Left lobe of liver (tissue), 2 donors: ENCODE results near the gene NNMT. TPM values are rescaled to one million over a fixed set of nuclear protein-coding genes. Genes with fewer than 3 reads are reported as not detected.
A peak's percentile ranks its signal among the peaks of the same experiment; 100 is the strongest.
"Not testable (repeated sequence)": the region's sequence is repeated elsewhere in the genome, so short reads cannot be mapped to it uniquely, and the experiment has no call there.

Source experiments
- ATAC-seq: fragments of 200-7000 bp; cut with Tn5 transposase; one replicate; pipeline ENCODE4 v1.9.1; 2020; ENCODE audit warnings: mild to moderate bottlenecking, moderate library complexity
- DNase-seq: peaks from one replicate; pipeline ENCODE4 v3.0.0-alpha.2; 2020; ENCODE audit warnings: low spot score
- total RNA-seq: library from RNA; stranded (reverse); gene quantifications from one replicate; pipeline ENCODE4 v1.2.1, GENCODE V29; 2021
- donor health status: DM: no; HTN: no; CAD: no; lungs with moderate emphysema.
- donor health status: DM: no; HTN: yes; CAD: no.

Gene NNMT
- total RNA-seq, 1 donor from 2014 or later: 588 TPM

DNA sequence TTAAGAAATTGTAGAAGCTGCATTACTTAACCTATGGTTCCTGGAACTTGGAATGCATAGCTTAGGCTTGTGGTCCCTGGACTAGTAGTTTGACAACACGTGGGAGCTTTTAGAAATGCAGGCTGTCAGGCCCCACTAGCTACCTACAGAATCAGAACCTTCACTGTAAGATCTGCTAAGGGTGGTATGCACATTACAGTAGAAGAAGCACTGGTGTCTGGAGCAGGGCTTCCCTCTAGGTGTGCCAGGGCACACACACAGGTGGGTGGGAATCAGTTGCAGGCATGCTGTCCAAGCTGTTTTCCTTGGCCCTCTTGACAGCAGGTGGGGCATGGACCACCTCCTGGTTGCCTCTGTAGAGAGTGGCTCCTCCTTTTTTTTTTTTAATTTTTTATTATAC, 8.8 kb downstream of the NNMT start:
- DNase-seq (no peak), ATAC-seq (no peak)

DNA sequence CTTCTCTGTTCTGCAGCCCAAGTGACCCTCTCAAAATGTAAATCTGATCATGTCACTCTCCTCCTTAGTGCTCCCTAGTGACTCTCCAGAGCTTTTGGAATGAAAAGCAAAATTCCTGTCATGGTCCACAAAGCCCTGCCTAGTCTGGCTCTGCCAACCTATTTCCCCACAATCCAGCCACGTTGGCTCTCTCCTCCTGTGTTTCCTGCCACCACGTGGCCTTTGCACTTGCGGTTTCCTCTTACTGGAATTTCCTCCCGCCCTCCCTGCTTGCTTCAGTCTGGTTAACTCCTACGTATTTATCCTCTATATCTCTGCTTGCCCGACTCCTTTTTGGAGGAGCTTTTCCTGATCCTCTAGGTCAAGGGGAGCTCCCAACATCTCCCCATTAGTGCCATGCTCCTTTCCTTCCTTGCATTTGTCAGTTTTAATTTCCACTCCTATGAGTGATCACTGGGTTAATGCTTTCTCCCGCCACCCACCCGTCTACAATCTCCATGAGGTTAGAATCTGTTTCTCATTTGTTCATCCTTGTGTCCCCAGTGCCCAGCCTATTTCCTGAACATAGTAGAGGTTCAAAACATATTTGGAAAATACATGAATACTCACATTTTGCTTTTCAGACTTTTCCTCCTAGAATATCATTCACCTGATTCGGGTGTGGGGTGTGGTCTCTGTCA, 11.5 kb downstream of the NNMT start:
- ATAC-seq: peak; percentile 61
- peak; percentile 92 for DNase-seq

DNA sequence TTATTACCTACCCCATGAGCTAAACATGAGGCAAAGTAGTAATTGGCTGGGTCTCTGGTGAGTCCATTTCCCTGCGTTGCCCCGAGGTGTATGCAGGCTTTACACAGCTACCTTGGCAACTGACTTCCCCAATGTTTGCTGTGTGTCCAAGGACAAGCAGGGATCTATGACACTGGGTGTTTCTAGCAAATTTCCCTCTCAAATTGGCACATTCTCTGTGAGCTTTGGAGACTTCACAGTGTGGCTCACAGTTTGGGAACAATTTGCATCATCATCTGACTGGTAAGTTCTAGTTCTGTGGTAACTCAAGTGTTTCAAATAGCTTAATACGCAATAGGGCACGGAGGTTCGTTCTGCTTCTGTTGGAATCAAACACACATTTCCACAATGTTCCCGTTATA, 12.5 kb downstream of the NNMT start:
- DNase-seq (peak; percentile 88), ATAC-seq (peak; percentile 74)

DNA sequence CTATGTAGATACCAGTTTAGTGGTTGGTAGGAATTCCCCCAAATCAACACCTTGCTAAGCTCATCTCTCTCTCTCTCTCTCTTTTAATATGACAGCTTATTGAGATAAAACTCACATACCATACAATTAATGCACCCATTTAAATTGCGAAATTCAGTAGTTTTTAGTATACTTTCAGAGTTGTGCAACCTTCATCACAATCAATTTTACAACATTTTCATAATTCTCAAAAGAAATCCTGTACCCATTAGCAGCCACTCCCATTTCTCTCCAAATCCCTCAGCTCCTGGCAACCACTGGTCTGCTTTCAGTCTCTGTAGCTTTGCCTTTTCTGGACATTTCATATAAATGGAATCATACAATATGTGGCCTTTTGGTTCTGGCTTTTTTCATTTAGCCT, 13.3 kb downstream of the NNMT start:
- DNase-seq (no peak), ATAC-seq (no peak)

DNA sequence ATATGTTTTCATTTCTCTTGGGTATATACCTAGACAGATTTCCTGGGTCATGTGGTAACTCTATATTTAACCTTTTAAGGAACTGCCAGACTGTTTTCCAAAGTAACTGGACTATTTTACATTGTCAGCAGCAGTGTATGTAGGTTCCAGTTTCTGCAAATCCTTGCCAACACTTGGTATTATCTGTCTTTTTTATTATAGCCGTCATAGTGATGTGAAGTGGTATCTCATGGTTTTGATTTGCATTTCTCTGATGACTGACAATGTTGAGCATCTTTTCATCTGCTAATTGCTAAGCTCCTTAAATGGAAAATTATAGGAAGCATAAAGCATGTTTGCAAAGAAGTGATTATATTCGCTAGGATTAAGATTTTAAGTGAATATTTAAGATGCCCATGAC, 13.9 kb downstream of the NNMT start:
- no peak for ATAC-seq
- no peak for DNase-seq

DNA sequence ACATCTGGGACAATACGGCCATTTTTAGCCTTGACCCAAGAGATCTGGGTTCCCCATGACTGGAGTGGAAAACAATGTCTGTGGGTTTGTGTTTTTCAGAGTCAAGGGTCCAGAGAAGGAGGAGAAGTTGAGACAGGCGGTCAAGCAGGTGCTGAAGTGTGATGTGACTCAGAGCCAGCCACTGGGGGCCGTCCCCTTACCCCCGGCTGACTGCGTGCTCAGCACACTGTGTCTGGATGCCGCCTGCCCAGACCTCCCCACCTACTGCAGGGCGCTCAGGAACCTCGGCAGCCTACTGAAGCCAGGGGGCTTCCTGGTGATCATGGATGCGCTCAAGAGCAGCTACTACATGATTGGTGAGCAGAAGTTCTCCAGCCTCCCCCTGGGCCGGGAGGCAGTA, 15.7 kb downstream of the NNMT start:
- DNase-seq: no peak
- ATAC-seq: no peak

DNA sequence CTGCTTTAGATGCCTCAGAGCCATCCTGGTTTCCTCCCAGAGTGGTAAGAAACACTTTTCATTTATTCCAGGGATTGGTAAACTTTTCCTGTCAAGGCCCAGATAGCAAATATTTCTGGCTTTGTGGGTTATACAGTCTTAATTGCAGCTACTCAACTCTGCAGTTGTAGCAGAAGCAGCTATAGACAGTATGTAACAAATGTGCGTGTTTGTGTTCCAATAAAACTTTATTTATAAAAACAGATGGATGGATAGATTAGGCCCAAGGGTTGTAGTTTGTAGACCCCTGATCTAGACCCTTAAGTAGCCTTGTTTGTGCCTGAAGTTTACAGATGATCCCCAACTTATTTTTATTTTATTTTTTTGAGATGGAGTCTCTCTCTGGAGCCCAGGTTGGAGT, 17.9 kb downstream of the NNMT start:
- ATAC-seq (no peak), DNase-seq (no peak)

DNA sequence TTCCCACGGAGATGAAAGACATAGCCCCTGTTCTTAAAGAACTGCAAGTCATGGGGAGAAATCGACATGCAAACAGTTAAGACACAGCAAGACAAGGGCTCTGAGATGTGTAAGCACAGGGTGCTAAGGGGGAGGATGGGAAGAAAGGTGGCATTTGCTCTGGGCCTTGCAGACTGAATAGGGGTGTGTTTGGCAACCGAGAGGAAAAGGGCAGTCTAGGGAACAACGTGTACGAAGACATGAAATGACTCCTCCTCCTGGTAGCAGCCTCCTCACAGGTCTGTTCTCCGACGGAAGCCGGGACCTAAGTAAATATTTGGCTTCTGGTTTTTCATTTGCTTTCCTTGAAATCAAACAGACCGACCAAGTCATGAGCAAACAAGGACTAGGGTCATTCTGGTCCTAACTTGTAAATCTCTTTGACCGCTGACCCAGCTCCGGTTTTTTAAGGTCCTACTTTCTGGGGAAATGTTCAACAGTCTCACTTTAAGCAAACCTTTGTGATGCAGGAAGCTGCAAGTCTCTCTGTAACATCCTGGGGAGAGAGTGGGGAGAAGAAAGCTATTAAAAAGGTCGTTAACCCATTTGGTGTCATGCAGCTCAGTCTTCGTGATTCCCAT, 19.7 kb downstream of the NNMT start:
- peak; percentile 79 for DNase-seq
- ATAC-seq: peak; percentile 79

DNA sequence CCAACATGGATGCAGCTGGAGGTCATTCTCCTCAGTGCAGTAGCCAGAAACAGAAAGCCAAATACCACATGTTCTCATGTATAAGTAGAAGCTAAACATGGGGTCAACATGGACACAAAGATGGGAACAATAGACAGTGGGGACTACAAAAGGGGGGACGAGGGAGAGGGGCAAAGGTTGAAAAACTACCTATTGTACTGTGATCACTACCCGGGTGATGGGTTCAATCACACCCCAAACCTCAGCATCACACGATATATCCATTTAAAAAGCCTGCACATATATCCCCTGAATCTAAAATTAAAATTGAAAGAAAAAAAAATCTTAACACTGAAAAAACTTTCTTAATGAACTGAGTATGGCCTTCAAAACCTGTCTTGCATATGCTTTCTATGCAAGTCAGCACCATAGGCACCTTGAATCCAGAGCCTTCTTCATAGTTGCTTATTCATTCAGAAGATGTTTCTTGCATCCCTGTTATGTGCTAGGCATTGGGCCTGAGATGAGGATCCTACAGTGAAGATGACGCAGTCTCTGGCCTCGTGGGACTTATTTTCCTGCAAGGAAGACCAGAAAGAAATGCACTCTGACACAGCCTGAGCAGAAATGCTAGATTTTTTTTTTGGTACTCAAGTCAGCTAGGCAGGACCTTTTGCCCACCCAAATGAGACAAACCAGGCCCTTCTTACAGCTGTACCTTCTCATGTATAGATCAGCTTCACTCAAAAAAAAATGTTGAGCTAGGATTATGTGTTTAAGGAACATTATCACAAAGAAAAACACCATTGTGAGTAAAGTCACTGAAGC, 21.0 kb downstream of the NNMT start:
- ATAC-seq (no peak), DNase-seq (no peak)

DNA sequence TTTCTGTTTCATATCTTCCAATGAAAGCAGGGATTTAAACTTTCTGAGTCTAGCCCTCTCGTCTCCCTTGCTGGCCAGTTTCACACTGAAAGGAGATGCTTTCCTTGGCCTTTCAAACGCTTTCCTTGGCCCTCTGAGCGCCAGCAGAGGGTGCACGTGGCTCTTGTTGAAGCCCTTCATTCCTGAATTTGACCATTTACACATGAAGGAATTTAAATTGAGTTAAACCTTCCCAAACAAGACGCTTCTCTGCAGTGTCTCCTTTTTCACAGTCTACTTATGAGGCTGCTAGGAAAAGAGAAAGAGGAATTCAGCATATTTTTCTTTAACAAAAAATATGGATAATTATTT, 21.6 kb downstream of the NNMT start:
- peak; percentile 13 for ATAC-seq
- no peak for DNase-seq

DNA sequence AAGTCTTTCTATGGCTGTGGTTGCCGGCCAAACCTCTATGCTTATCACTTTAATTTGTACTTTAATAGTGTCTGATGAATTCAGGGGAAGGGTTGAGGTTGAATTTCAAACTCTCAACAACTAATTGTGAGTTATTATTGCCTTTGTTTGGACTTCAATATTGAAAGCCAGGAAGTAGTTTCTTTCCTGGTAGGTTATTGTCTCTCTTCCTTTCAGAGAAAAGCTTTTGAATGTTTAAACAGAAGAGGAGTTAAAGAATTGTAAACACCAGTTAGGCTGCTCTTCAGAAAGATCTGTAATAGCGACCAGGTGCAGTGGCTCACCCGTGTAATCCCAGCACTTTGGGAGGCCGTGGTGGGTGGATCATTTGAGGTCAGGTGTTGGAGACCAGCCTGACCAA, 22.2 kb downstream of the NNMT start:
- no peak for DNase-seq
- ATAC-seq: no peak

DNA sequence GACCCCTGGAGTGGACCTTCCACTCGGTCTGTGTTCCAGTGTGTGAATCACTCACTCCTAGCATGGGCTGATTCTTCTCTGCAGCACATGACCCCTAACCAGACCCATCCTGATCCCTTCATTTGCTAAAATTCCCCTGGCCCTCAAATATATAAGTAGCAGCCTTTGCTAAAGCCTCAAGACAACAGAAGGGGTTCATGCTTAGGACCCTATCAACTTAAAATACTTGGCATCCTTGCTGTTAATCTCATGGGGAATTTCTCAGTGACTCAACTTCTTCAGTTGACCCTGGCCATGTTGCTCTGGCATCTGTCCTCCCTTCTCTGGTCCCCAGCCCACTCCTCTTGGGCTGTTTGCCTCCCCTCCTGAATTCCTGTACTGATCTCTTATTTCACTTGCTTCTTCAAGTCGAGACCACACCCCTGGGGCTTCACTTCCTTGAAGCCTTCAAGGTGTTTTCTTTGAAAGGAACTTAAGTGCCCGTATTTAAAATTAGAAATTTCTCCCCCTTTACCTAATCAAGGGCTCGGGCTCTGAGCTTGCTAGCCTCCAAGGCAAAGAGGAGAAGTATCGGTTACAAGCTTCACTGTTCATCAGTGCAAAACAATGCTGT, 23.6 kb downstream of the NNMT start:
- DNase-seq (no peak), ATAC-seq (no peak)

DNA sequence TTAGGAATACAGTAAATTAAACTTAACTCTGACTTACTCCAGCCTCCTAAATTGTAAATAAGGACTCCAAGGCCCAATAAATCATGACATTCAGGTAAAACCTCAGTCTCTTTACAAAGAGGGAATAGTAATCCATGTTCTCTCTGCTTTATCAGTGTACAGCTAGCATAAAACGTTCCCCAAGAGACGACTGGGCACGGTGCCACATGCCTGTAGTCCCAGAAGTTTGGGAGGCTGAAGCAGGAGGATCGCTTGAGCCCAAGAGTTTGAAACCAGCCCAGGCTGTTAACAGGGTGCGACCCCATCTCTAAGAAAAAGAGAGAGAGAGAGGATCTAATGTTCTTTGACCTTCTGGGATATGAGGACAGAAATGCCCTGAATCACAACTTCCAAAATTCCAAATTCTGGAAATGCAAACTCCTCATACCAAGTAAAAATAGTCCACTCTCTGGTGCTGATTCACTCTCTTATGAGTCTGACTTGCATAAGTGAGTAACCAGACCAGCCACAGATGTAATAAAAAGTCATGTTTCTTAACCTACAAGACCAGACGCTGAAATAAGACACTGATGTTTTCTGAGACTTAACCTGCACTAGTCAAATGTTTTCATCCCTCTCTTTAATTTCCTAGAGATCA, 25.5 kb downstream of the NNMT start:
- DNase-seq (no peak), ATAC-seq (no peak)

DNA sequence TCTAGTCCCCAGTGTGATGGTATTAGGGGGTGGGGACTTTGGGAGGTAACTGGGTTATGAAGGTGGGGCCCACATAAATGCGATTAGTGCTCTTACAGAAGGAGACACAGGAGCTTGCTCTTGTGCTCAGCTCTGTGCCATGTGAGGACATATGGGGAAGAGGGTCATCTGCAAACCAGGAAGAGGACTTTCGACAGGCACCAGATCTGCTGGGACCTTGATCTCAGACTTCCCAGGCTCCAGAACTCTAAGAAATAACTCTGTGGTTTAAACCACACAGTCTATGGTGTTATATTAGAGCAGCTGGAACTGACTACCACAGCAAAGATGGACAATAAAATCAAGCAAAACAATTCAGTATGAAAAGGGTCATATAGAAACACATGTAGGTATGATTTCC, 26.7 kb downstream of the NNMT start:
- DNase-seq (no peak), ATAC-seq (no peak)

DNA sequence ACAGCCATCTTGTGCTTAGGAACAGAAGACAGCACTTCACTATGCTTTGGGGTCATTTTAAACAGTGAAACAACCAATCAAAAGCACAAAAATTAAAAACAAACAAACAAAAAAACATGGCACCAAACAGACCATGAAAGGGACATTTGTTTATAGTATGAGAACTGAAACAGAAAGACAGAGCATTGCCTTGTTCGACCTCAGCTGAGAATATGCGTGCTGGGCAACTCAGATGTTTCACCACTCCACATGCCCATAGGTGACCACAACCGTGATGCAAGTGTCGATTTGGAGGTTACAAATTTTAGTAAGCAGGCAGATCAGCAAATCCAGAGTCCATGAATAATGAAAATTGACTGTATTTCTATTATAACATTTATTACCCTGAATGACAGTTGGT, 30.0 kb downstream of the NNMT start:
- no peak for DNase-seq
- no peak for ATAC-seq

DNA sequence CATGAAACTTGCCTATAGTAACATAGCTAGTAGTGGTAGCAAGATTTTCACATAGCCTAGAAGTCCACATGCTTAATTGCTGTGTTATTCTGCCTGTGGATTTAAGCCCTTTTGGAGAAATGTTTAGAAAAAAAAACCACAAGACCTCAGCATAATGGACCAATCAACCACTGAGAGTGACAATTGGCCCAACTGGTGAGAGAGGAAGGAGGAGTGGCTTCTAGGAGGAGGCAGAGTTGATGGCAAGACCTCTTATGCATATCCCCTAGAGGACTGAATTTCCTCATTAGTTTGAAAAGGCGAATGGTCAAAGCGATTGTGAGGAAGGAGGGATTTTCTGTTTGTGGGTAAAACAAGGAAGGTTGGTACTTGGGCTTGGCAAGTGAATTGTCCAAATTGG, 30.6 kb downstream of the NNMT start:
- no peak for ATAC-seq
- no peak for DNase-seq

DNA sequence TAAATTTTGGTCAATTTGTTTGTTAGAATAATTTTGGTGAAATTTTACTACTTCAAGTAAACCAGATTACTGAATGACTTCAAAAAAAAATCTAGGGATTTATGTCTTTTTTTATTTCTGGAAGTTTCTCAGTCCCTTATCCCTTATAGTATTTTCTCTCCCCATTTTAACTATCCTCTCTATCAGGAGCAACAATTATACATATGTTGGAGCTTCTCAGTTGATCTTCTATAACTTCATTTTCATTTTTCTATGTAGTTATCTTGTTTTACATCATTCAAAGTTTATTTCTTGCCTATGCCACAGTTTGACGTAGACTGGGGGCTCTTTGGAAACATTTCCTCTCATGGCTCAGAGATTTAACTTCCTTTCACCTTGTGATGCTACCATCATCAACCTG, 34.2 kb downstream of the NNMT start:
- ATAC-seq (no peak), DNase-seq (no peak)

DNA sequence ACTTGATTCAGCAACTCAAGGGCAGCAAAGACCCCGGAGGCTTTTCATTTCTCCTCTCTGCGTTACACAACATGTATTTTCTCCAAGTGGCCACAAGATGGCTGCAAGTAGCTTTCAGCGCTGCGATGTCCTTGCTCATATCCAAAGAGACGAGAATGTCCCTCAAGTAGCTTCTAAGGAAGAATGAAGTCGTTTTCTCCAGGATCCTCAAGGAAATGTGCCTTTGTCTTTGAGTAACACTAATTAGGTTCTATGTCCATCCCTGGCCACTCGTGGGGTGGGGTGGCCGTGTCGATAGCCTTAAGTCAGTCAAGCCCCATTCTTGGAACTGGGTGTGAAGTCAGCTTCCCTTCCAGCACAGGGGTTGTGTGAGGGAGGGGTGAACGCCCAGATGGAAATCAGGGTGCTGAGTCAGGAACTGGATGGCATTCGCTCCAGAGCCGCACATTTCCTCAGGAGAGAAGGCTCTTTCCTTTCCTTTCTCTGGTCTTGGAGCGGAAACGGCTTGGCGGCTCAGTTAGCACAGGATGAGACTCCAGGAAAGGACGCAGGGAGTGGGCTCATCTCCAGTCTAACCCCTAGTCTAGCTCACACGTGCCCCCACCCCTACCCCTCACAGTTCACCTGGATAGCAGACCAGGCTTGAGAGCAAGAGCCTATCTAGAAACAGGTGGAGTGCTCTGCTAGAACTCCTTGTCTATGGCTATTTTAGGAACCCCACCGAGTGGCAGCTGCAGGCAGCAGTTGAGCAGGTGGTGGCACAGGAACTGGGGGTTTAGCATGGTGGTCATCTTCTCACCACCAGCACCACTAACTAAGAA, 44.3 kb downstream of the NNMT start:
- ATAC-seq: peak; percentile 95
- peak; percentile 53 for DNase-seq

DNA sequence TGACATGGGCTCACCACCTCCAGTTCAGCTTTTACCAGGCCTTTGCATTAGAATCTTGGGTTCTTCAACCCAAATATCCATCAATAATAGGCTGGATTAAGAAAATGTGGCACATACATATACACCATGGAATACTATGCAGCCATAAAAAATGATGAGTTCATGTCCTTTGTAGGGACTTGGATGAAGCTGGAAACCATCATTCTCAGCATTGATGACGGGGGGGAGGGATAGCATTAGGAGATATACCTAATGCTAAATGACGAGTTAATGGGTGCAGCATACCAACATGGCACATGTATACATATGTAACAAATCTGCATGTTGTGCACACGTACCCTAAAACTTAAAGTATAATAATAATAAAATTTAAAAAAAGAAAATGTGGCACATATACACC, 45.5 kb downstream of the NNMT start:
- not testable (repeated sequence) for DNase-seq, ATAC-seq

DNA sequence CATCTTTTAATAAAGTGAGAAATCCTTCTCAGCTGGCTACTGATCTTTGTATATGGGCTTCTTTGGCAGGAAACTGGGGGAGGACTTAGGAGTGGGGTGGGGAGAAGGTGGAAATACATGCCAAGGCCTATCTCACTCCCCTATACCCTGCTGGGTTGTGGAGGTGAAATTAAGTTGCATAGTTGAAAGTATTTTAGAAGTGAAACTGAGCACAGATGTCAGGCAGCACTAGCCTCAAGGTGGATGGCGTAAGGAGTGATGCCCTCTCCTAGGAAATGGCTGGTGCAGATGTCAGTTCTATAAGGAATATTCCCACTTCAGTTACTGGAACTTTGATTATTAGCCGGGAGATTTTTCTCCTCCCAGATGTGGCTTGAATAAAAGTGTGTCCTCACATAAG, 46.3 kb downstream of the NNMT start:
- ATAC-seq: no peak
- no peak for DNase-seq

DNA sequence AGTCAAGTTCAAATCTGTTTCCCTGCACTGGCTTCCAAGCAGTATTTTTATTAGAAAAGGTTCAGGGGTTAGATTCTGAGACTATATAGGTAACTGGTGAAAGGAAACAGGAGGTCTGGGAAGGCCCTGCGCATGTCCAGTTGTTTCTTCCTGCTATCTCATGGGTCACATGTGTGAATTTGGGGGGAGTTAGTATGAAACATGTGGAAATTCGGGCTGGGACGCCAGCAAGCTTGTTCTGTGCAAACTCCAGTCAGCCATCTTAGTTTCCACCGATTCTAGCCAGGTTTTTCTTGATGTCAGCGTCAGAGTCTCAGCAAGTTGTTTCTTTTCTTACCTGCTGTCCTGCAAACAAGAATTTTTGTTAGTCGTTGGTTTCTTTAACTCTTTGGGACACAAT, 46.8 kb downstream of the NNMT start:
- ATAC-seq (no peak), DNase-seq (no peak)
